H1 (cell line): Measurements from ENCODE around the gene KRT27. TPM values are rescaled to one million over a fixed set of nuclear protein-coding genes. Genes with fewer than 3 reads are reported as not detected.

ENCODE experiments used
- CTCF ChIA-PET: fragments of 300-600 bp; sonication (Branson Sonifier 250); formaldehyde crosslinking; loops from one replicate; lab custom pipeline; 2021; ENCODE audit not compliant: partially characterized antibody; lab: Charles Lee
- POLR2A ChIA-PET: fragments of 300-600 bp; sonication (Branson Sonifier 250); formaldehyde crosslinking; loops from one replicate; lab custom pipeline; 2021; ENCODE audit warnings: inconsistent platforms; ENCODE audit not compliant: partially characterized antibody; lab: Charles Lee
- DNase-seq, 2 experiments: peaks; one replicate each; pipeline versions ENCODE4 v3.0.0 to v3.0.0-alpha.2; 2010 to 2022; ENCODE audit warnings: low spot score in 2 of 2, low read depth in 1 of 2, mixed read lengths in 1 of 2
- FAIRE-seq: peaks from 2 replicates; lab custom pipeline; 2011; peaks lifted over from hg19 to GRCh38; lab: Jason Lieb, UNC
- H2AFZ ChIP-seq: 2 replicates; pipeline ENCODE4 v1.8.1; 2012; ENCODE audit warnings: low read length, inconsistent platforms
- H2AK5ac ChIP-seq: 2 replicates; pipeline ENCODE4 v1.6.1; 2013; ENCODE audit warnings: low read depth, low read length
- H2BK120ac ChIP-seq: replicated peaks from 2 replicates; pipeline ENCODE3; 2013; ENCODE audit warnings: low read depth, low read length, inconsistent platforms
- H2BK12ac ChIP-seq: 2 replicates; pipeline ENCODE4 v1.6.1; 2013; ENCODE audit warnings: low read depth, low read length
- H2BK15ac ChIP-seq: 2 replicates; pipeline ENCODE4 v1.6.1; 2013; ENCODE audit warnings: low read length
- H2BK20ac ChIP-seq: 2 replicates; pipeline ENCODE4 v1.6.1; 2013; ENCODE audit warnings: low read length
- H2BK5ac ChIP-seq: 2 replicates; pipeline ENCODE4 v1.6.1; 2013; ENCODE audit warnings: low read depth, low read length
- H3K14ac ChIP-seq: 2 replicates; pipeline ENCODE4 v1.6.1; 2013; ENCODE audit warnings: inconsistent platforms; ENCODE audit not compliant: insufficient read length
- H3K18ac ChIP-seq: 2 replicates; pipeline ENCODE4 v1.6.1; 2013; ENCODE audit warnings: low read length; ENCODE audit errors: extremely low read depth
- H3K23ac ChIP-seq: 2 replicates; pipeline ENCODE4 v1.6.1; 2013; ENCODE audit warnings: inconsistent platforms; ENCODE audit not compliant: insufficient read length
- H3K23me2 ChIP-seq: 2 replicates; pipeline ENCODE4 v1.6.1; 2013; ENCODE audit warnings: low read depth, low read length
- H3K27ac ChIP-seq: 2 replicates; pipeline ENCODE4 v1.6.1; 2011; ENCODE audit warnings: low read depth, low read length, inconsistent platforms
- H3K27me3 ChIP-seq, 4 experiments: replicated peaks in 1 of 4; 1 replicate in 1 of 4; 2 replicates in 3 of 4; pipeline versions ENCODE4 v1.6.1 to v1.8.1; 2011 to 2013; ENCODE audit warnings: low read length in 3 of 4, mild to moderate bottlenecking in 3 of 4, inconsistent platforms in 2 of 4, mixed read lengths in 2 of 4, moderate library complexity in 1 of 4; ENCODE audit not compliant: control insufficient read depth in 3 of 4, insufficient read depth in 3 of 4; ENCODE audit errors: extremely low read depth in 1 of 4
- H3K36me3 ChIP-seq, 4 experiments: 2 replicates each; pipeline versions ENCODE4 v1.6.1 to v1.8.1; 2011 to 2013; ENCODE audit warnings: mild to moderate bottlenecking in 4 of 4, low read length in 3 of 4, moderate library complexity in 2 of 4, control low read depth in 1 of 4, inconsistent platforms in 1 of 4; ENCODE audit not compliant: insufficient read depth in 4 of 4, control insufficient read depth in 2 of 4
- H3K4ac ChIP-seq: replicated peaks from 2 replicates; pipeline ENCODE3; 2013; ENCODE audit warnings: low read length, low read depth, mixed read lengths, inconsistent platforms; ENCODE audit not compliant: insufficient read length
- H3K4me1 ChIP-seq, 4 experiments: replicated peaks in 1 of 4; 1 replicate in 1 of 4; 2 replicates in 3 of 4; pipeline versions ENCODE4 v1.6.1 to v1.8.1; 2011 to 2013; ENCODE audit warnings: low read length in 3 of 4, inconsistent platforms in 2 of 4, mixed read lengths in 1 of 4; ENCODE audit not compliant: insufficient read depth in 4 of 4, control insufficient read depth in 3 of 4
- H3K4me2 ChIP-seq, 2 experiments: 2 replicates each; pipeline versions ENCODE4 v1.6.1 to v1.8.1; 2011 to 2013; ENCODE audit warnings: low read depth in 2 of 2, low read length in 2 of 2, control low read depth in 1 of 2, inconsistent platforms in 1 of 2, mild to moderate bottlenecking in 1 of 2; ENCODE audit not compliant: insufficient read depth in 1 of 2
- H3K4me3 ChIP-seq, 4 experiments: fragments of 200-600, 300-600 bp in 1 of 4; sonication (generic), shearing (Covaris generic), sonication (Bioruptor Twin) in 1 of 4; 2 replicates each; pipeline versions ENCODE4 v1.5.1 to v1.8.1; 2011 to 2016; ENCODE audit warnings: low read length in 4 of 4, low read depth in 3 of 4, control low read depth in 2 of 4, inconsistent platforms in 2 of 4, mild to moderate bottlenecking in 2 of 4, mixed read lengths in 1 of 4, moderate library complexity in 1 of 4; ENCODE audit not compliant: insufficient read depth in 2 of 4; ENCODE audit errors: extremely low read depth in 1 of 4
- H3K56ac ChIP-seq: replicated peaks from 2 replicates; pipeline ENCODE3; 2013; ENCODE audit warnings: low read depth, mild to moderate bottlenecking, mixed read lengths, low read length, inconsistent platforms; ENCODE audit not compliant: insufficient read length
- H3K79me1 ChIP-seq: 2 replicates; pipeline ENCODE4 v1.6.1; 2013; ENCODE audit warnings: low read depth, low read length, control low read depth
- H3K79me2 ChIP-seq, 2 experiments: 2 replicates each; pipeline versions ENCODE4 v1.6.1 to v1.8.1; 2012 to 2013; ENCODE audit warnings: low read length in 2 of 2, mild to moderate bottlenecking in 2 of 2, inconsistent platforms in 1 of 2; ENCODE audit not compliant: insufficient read depth in 2 of 2, control insufficient read depth in 1 of 2
- H3K9ac ChIP-seq, 4 experiments: replicated peaks in 1 of 4; 1 replicate in 1 of 4; 2 replicates in 3 of 4; pipeline versions ENCODE4 v1.6.1 to v1.8.1; 2011 to 2013; ENCODE audit warnings: low read depth in 3 of 4, low read length in 3 of 4, control low read depth in 2 of 4, mild to moderate bottlenecking in 2 of 4, moderate library complexity in 2 of 4, inconsistent platforms in 1 of 4; ENCODE audit errors: extremely low read depth in 1 of 4
- H3K9me3 ChIP-seq, 2 experiments: 2 replicates each; pipeline versions ENCODE4 v1.6.1 to v1.8.1; 2012 to 2013; ENCODE audit warnings: mild to moderate bottlenecking in 2 of 2, moderate library complexity in 2 of 2, control low read depth in 1 of 2, inconsistent platforms in 1 of 2, low read depth in 1 of 2, low read length in 1 of 2, mixed read lengths in 1 of 2; ENCODE audit not compliant: insufficient read depth in 2 of 2
- H4K20me1 ChIP-seq, 2 experiments: replicated peaks in 1 of 2; 2 replicates each; pipeline versions ENCODE3 to v1.8.1; 2011 to 2013; ENCODE audit warnings: inconsistent platforms in 2 of 2, low read length in 2 of 2, mild to moderate bottlenecking in 1 of 2; ENCODE audit not compliant: insufficient read depth in 2 of 2, control insufficient read depth in 1 of 2
- H4K5ac ChIP-seq: 2 replicates; pipeline ENCODE4 v1.6.1; 2013; ENCODE audit warnings: low read length, low read depth, mixed read lengths, inconsistent platforms; ENCODE audit not compliant: insufficient read length
- H4K8ac ChIP-seq: 2 replicates; pipeline ENCODE4 v1.8.0; 2013; ENCODE audit warnings: mild to moderate bottlenecking, moderate library complexity, low read length, inconsistent platforms; ENCODE audit not compliant: insufficient read depth; ENCODE audit errors: extremely low read depth
- H4K91ac ChIP-seq: replicated peaks from 2 replicates; pipeline ENCODE3; 2013; ENCODE audit warnings: low read length, mixed read lengths, inconsistent platforms; ENCODE audit not compliant: insufficient read length
- CBX8 ChIP-seq: fragments of 300-800, 300-1000 bp; sonication (generic); IDR thresholded peaks from 2 replicates; pipeline ENCODE4 v1.7.1; 2016; ENCODE audit warnings: low read depth, low read length, borderline replicate concordance
- EZH2 ChIP-seq: fragments of 200-600 bp; sonication (generic); IDR thresholded peaks from 2 replicates; pipeline ENCODE4 v1.7.1; 2012; ENCODE audit warnings: low read depth, mild to moderate bottlenecking, moderate library complexity, low read length, inconsistent platforms; ENCODE audit not compliant: severe bottlenecking
- POU5F1 ChIP-seq: IDR thresholded peaks from 2 replicates; pipeline ENCODE4 v1.6.1; 2011; ENCODE audit warnings: low read depth, mild to moderate bottlenecking, low read length, moderate library complexity
- WGBS, 2 experiments: shearing (Covaris generic) in 1 of 2; methylation state at CpG; one replicate each; pipeline versions ENCODE4 v1.1.6 to v1.1.7; 2013 to 2015; ENCODE audit warnings: low lambda C conversion rate in 2 of 2, mixed read lengths in 2 of 2, inconsistent platforms in 1 of 2, low coverage in 1 of 2, missing lambda C conversion rate in 1 of 2; ENCODE audit not compliant: insufficient replicate concordance in 2 of 2, insufficient coverage in 1 of 2, insufficient read length in 1 of 2; ENCODE audit errors: extremely low coverage in 1 of 2, missing lambda C conversion rate in 1 of 2; 5-methylcytosine and 5-hydroxymethylcytosine counted together
- polyA plus RNA-seq, 7 experiments: library from polyadenylated mRNA; depleted of rRNA in 3 of 7; stranded (reverse) in 5 of 7; unstranded in 2 of 7; fragments of >200 nt in 5 of 7; fragments of 200-250 nt in 2 of 7; gene quantifications; 1 replicate in 5 of 7; 2 replicates in 1 of 7; 4 replicates in 1 of 7; pipeline versions ENCODE4 v1.2.1 to v1.2.3, GENCODE V29; 2011 to 2013; ENCODE audit warnings: missing spikeins in 2 of 7, mixed read lengths in 2 of 7
- total RNA-seq: library from RNA; stranded (reverse); fragmentation: NEBNext Ultra II Directional; extraction: Animal tissue kit (Norgen Biotek cat#: 25700); gene quantifications from 2 replicates; pipeline ENCODE4 v1.2.1, GENCODE V29; 2021

KRT27 gene
- total and polyA plus RNA-seq, 2 of the 8 experiments (the other 6 are each of a cell fraction or from before 2014, with no cell fraction given) = not detected

- H4K5ac ChIP-seq = no peak within 1 kb of the TSS
- no peak within 1 kb of the TSS for H3K18ac ChIP-seq
- H3K4me1 ChIP-seq = no peaks in the 10 kb centered on the region
- no peak within 1 kb of the TSS for H2AFZ ChIP-seq
- no peaks in the 10 kb centered on the region for H3K79me2 ChIP-seq
- H3K9ac ChIP-seq = no peak within 1 kb of the TSS
- H3K4ac ChIP-seq = no peak within 1 kb of the TSS
- FAIRE-seq = no peak
- H4K20me1 ChIP-seq = no peaks in the 10 kb centered on the region
- ChIA-PET CTCF (interaction anchor here (1.0 kb wide), 1 partner anchor 9 kb away, joined by 3 read pairs; no protein-coding TSS in a partner anchor), POLR2A (no interaction called here)
- no peak within 1 kb of the TSS for H3K56ac ChIP-seq
- DNase-seq = no peak
- 82% methylated on average over 3 of the region's 3 CpGs; no CpG with 5 or more reads in 1 of the 2 experiments for WGBS, 2 experiments
- no peak within 1 kb of the TSS for H4K91ac ChIP-seq
- H3K9me3 ChIP-seq = no peaks in the 10 kb centered on the region
- H4K8ac ChIP-seq = no peak within 1 kb of the TSS
- 0 out of 7 replicates have a peak, but pooled peaks cover 0 to 3% (median 0%) of the 10 kb centered on the region in 4 experiments for H3K27me3 ChIP-seq
- H3K23ac ChIP-seq = no peak within 1 kb of the TSS
- H3K23me2 ChIP-seq = no peaks in the 10 kb centered on the region
- no peak within 1 kb of the TSS for H3K4me3 ChIP-seq
- no peak within 1 kb of the TSS for H3K4me2 ChIP-seq
- H3K27ac ChIP-seq = no peak within 1 kb of the TSS
- no peaks in the 10 kb centered on the region for H3K79me1 ChIP-seq
- no peak within 1 kb of the TSS for H3K14ac ChIP-seq
- no peak within 1 kb of the TSS for H2BK5ac ChIP-seq
- no peak for TF ChIP-seq POU5F1
- no peak for TF ChIP-seq CBX8
- no peak for TF ChIP-seq EZH2
- TF ChIP-seq, all 59 proteins: peak for 0
- no peak within 1 kb of the TSS for H2BK12ac ChIP-seq
- no peaks in the 10 kb centered on the region for H3K36me3 ChIP-seq
- no peak within 1 kb of the TSS for H2BK120ac ChIP-seq
- H2BK20ac ChIP-seq = no peak within 1 kb of the TSS
- H2AK5ac ChIP-seq = no peak within 1 kb of the TSS
- no peak within 1 kb of the TSS for H2BK15ac ChIP-seq
Measured at GRCh38 chr17:40799859-40800258, 17.5 kb upstream of the KRT27 start, which contains the start of gene KRT28. KRT28 (minus strand) TSS chr17:40799959; CDS start chr17:40799893, 66 bp downstream.
